Ammon's horn (tissue), 1 donor: ENCODE measurements around the gene METTL16.
"Not testable (repeated sequence)": the region's sequence is repeated elsewhere in the genome, so short reads cannot be mapped to it uniquely, and the experiment has no call there.

Experiments used
- DNase-seq: peaks from one replicate; pipeline ENCODE4 v3.0.0-alpha.2; 2016; ENCODE audit warnings: low spot score

METTL16 gene

DNA sequence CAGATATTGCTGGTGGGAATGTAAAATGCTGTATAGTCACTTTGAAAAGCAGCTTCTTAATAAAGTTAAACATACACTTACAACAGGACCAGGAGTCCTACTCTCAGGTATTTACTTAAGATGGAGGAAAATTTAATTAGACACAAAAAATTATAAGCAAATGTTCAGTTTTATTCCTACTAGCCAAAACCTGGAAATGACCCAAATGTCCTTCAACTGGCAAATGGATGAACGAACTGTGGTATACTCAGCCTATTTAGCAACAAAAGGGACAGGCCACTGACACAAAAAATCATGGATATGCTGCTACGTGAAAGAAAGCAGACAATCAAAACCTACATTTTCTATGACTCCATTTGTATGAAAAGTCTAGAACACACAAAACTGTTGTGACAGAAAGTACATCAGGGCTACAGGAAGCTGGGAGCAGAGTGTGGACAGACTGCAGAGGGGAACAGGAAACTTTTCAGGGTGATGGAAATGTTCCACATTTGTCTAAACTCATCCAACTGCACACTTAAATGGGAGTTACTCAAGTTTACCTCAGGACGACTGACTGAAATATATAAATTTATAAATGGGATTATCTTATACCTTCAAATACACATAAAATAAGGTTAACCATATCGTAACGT is 61.6 kb downstream of the METTL16 start:
- DNase-seq, result no peak

DNA sequence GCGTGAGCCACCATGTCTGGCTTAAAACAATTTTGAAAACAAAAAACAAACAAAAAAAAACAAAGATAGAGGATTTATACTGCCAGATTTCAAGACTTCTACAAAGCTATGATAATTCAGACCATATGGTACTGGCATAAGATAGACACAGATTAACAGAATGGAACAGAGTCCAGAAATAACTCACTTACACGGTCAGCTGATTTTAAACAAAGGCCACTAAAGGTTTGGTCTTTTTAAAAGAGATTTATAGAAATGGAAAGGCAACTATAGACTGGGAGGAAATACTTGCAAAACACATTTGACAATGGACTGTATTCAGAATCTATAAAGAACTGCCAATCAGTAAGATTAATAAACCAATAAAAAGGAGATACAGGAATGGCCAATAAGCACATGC is 62.2 kb downstream of the METTL16 start:
- DNase-seq, result no peak

DNA sequence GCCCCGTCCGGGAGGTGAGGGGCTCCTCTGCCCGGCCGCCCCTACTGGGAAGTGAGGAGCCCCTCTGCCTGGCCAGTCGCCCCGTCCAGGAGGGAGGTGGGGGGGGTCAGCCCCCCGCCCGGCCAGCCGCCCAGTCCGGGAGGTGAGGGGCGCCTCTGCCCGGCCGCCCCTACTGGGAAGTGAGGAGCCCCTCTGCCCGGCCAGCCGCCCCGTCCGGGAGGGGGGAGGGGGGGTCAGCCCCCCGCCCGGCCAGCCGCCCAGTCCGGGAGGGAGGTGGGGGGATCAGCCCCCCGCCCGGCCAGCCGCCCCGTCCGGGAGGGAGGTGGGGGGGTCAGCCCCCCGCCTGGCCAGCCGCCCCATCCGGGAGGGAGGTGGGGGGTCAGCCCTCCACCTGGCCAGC is 64.2 kb downstream of the METTL16 start:
- DNase-seq, result not testable (repeated sequence)

DNA sequence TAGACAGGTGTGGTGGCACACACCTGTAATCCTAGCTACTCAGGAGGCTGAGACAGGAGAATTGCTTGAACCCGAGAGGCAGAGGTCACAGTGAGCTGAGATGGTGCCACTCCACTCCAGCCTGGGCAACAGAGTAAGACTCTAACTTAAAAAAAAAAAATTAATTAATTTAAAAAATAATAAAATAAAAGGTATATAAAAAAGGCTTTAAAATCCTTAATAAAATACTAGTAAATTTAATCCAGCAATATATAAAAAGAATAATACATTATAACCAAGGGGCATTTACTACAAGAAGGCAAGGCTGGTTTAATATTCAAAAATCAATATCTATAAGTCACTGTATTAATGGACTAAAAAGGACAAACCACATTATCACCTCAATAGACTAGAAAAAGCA is 66.0 kb downstream of the METTL16 start:
- DNase-seq, result no peak

DNA sequence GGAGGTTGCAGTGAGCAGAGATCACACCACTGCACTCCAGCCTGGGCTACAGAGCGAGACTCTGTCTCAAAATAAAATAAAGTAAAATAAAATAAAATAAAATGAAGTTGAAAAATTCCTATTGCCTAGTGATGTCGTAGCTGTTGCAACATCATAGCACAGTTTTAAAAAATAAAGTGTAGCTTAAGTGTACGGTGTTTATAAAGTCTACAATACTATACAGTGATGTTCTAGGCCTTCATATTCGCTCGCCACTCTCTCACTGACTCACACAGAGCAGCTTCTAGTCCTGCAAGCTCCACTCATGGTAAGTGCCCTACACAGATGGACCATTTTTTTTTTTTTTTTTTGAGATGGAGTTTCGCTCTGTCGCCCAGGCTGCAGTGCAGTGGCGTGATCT is 67.3 kb downstream of the METTL16 start:
- DNase-seq, result no peak

DNA sequence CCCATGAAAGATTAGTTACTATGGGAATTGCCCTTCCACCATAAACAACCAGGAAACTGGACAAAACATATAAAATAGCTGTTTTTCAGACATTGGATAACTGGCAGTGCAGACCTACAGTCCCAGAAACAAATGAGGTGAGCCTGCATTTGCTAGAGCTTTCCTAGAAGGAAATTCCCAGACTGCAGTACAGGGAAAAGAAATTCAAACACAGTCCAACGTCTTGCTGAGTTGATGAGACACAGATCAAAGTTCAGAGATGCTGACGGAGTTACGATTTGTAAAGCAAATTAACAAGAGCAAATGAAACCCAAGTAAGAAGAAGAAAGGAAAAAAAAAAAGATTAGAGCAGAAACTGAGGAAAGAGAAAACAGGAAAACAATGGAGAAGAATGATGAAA is 69.5 kb downstream of the METTL16 start:
- DNase-seq, result no peak

DNA sequence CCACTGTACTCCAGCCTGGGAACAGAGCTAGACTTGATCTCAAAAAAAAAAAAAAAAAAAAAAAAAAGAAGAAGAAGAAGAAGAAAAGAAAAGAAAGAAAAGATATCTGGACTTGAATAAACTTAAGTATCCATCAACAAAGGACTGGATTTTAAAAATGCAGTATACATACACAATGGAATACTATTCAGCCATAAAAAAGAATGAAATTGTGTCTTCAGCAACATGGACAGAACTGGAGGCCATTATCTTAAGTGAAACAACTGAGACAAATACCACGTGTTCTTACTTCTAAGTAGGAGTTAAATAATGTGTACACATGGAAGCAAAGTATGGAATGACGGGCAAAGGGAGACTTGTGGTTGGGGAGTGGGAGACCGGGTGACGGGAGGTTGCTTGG is 70.8 kb downstream of the METTL16 start:
- no peak for DNase-seq

DNA sequence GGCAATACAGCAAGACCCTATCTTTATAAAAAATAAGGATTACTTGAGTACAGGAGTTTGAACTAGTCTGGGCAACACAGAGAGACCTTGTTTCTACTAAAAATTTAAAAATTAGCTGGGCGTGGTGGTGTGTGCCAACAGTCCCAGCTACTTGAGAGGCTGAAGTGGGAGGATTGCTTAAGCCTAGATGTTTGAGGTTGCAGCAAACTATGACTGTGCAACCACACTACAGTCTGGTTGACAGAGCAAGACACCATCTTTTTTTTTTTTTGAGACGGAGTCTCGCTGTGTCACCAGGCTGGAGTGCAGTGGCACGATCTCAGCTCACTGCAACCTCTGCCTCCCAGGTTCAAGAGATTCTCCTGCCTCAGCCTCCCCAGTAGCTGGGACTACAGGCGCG is 71.7 kb downstream of the METTL16 start:
- DNase-seq, result not testable (repeated sequence)

DNA sequence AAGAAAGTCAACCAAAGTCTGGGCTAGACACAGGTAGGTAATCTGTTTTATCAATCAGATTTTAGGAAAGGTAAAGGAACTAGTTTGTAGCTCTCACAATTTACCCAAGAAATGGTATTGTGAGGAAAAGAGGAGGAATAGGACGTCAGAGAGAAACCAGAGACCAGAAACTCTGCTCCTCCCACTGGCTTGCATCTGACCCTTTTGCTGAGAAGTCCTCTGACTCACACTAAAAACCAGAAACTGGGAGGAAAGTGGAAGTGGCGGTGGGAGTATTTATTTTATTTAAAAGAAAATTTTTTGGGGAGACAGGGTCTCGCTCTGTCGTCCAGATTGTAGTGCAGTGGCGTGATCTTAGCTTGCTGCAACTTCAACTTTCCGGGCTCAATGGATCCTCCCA is 72.9 kb downstream of the METTL16 start:
- DNase-seq, result no peak

DNA sequence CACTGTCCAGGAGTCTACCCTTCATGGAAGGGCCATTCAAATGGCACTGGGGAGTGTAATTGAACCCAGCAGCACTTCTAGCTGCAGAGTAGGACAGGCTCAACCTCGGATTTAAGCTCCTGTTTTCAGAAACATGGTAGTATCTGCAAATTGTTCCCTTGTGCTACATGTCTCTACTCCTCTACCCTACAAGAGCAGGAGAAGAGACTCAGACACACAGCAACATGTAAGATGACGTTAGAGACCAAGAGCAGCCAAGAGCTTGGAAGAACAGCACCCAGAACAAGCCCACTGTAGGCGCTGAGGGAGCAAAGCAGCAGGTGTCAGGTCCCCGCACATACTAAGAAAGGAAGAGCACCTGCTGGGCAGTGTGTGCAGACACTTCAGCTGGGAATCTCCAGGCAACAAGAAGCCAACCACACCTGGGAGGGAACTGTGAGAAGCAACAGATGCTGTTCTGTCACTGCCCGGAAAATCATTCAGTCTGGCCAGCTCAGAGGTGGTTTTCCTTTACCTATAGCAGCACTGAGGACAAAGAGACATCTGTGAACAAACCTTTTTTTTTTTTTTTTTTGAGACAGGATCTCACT is 75.3 kb downstream of the METTL16 start:
- DNase-seq, result no peak

DNA sequence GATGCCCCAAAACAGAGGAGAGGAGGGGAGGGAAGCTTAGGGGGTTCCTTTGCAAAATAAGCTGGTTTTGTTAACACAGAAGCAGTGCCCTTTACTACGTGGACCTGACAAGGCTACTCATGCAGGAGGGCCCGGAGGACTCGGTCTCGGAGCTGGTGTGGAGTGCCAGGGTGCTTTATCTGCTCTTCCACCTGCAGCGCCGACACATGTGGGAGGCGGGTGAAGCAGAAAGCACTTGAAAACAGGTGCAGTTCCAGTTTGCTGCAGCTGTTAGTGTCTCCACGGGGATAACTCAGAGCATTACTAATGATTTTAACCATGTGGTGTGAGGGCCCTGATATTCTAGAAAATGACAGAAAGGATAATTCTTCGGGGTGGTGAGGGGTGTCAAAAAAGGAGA is 75.8 kb downstream of the METTL16 start:
- DNase-seq, result no peak

DNA sequence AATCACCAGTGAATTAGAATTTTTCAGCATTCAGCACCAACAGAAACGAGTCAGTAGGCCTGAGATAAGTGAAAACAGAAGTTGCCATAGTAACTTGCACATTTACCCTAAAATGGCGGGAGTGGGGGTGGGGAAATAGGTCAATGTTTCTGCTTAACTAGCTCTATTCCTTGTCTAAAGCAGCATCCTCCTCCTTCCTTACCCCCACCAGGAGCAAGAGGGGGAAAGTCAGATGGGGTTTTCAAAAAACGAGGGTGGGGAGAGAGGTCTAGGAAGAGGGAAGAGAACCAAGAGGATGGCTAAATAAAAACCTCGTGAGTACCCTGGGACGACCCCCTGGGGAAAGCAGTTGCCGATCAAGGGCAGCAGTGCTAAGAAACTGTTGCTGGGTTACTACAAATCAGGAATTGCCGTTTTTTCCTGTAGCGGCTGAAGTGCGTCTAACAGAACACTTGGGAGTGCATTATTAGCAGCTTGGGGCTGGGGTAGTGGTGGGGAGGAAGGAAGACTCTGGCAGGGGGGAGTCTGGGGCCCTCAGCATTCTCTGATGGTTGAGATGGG is 76.4 kb downstream of the METTL16 start:
- peak; percentile 59 for DNase-seq

DNA sequence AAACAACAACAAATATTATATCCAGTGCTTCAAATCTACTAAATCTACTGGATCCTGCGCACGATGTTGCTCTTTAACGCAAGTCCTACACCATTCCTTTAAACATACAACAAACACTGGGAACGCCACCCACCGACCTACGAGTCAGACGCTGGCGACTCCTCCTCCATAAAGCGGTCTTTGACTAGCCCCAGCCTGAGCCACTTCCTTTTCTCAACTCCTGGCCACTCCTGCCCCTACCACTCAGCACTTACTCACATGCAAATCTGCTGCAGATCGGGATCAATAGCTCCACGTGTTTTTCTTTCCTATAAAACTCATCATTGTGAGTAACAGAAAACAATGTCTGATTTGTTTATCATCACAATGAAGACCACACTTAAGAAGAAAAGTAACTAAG is 78.0 kb downstream of the METTL16 start:
- DNase-seq, result no peak

DNA sequence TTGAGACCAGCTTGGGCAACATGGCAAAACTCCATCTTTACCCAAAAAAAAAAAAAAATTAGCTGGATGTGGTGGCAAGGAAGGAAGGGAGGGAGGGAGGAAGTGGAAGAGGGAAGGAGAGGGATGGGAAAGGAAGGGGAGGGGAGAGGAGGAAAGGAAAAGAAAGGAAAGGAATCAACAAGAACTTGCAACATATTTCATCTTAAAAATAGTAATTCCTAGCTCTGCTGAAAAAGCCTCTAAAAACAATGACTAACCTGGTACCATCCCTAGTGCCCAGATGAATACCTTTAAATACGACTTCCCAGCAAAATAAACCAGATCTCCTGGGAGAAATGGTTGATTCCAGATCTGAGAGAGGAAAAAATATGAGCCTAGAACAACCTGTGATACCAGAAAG is 83.8 kb downstream of the METTL16 start:
- DNase-seq, result no peak

DNA sequence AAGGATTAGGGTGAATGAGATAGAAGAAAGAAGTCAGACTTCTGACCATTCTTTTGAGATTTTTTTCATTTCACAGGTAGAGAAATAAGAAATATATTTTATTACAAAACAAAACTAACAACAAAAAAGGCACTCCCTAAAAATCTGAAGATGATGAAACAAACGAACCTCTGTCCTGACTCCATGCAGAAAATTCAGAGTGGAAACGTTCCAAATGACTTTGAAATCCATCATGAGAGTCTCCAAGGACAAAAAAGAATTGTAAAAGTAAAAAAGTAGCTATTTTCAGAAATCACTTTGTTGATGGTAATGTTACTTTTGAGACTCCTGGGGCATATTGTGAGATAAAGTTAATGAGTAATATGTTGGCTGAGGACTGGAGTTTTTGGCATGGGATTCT is 84.5 kb downstream of the METTL16 start:
- no peak for DNase-seq

DNA sequence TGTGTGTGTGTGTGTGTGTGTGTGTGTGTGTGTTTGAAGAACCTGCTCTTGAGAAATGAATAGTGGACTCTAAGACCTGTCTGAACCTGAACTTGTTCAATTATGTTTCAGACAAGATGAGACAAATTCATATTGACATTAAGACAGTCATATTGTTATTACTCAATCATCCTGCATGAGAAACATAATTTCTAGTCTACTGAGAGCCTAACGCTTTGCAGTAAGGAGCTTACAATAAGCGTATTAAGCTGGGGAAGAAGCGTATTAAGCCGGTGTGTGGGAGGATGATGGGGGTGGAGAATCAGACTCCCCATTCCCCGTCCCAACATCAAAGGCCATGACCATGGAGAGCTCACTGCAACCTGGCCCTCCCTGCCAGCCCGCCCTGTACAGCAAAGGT is 88.4 kb downstream of the METTL16 start:
- no peak for DNase-seq

DNA sequence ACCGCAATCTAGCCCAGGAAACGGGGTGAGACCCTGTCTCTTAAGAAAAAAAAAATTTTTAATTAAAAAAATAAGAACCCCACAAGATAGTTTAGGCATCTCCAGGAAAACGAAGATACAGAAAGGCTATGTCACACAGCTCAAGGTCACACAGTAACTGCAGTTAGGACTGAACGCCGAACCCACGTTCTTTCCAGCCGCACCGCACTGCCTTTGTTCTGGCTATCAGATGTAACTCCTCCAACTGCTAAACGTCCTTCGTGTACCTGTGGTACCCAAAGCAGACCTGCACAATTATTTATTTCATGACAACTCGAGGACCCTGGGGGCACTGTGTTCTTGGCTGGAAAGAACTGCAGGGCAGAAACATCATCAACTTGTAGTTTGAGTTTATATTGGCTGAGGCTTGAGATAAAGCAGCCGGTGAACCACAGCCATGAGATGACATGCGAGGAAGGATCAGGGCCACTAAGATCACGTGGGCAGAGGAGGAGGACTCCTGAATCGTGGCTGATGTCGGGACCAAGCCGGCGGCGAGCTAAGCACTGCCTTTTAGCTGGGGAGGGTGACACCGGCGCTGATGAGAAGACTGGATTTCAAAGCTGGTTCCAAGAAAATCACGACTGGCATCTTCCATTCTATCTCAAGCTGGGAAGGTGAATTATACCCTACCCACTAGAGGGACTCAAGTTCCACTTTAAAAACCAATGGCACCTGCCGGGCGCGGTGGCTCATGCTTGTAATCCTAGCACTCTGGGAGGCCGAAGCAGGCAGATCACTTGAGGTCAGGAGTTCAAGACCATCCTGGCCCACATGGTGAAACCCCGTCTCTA is 90.2 kb downstream of the METTL16 start:
- no peak for DNase-seq

DNA sequence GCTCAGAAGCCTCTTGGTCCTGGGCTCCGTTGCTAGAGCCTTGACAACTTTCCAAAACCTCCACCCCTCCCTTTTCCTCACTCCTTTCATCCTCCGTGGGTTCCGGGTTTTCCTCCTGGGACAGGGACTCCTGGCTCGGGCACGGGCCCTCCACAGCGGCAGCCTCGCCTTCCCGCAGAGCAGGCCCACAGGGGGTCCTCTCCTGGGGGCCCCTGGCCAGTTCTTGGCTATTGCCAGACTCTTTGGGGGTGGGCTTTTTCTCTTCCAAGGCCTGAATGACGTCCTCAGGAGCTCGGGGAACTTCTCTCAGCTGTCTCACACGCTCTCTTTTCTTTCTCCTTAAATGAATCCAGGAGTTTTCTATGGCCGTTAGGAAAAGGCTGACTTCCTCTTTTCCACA is 91.5 kb downstream of the METTL16 start:
- DNase-seq, result no peak

DNA sequence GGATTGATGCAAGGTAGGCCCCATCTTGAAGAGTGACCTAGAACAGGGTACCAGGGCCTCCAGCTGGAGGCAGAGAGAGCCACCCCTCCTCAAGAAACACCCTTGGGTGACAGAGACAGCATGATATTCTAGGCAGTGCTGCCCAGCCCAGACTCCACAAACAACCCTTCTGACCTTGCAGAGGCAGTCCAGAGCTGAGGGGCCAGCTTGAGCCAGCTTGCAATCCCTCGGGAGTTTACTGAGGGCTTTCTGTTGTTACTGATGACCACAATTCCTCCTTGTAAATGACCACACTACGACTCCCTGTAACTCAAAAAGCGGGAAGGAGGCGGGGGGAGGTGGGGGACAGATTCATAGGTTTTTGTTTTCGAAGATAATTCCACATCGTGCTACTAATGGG is 92.2 kb downstream of the METTL16 start:
- DNase-seq, result no peak

DNA sequence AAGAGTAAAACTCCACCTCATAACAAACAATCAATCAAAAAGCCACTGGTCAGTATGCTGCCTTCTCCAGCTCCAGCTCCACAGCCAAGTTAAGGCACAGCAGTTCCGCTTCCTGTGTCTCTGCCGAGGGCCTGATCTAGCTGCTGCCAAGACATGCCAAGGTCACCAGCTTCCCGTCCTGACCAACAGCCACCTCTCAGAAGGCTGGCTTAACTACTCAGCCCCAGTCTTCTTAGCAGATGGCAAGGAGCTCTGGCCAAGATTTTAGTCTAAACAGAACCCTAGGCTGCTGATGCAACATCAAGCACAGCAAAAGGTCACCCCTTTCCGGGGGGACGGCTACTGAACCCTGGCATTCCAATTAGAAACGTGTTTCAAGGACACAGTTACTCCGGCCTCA is 93.1 kb downstream of the METTL16 start:
- DNase-seq, result no peak

DNA sequence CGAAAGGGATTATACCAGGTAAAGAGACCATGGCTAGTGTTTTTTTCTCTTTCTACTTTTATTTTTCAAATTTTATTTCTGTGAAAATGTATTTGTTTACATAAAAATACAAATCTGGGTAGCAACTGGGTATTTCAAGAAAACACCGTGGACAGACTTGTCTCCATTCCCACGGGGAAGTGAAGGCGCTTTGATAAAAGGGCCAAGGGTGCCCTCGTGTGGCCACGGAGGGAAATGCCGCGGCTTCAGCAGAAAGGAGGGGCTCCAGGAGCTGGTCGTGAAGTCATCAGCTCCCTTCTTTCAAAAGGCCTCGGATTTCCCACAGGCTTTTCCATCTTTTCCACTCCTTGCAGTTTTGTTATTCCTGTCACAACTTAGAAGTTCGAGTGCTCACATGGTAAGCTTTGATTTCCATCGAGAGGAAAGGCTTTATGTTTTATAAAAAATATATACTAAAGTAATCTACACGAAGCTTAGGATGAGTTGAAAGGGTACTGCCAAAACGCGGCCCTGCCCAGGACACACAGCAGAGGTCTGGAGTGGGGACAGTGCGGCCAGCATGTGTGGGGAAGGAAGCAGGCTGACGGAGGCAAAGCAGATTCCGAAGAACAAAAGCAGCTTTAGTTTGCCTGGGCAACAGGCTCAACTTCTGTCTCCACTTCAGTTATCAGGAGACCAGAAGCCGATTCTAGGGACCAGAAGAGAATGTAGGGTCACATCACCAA is 95.5 kb downstream of the METTL16 start:
- peak; percentile 93 for DNase-seq

DNA sequence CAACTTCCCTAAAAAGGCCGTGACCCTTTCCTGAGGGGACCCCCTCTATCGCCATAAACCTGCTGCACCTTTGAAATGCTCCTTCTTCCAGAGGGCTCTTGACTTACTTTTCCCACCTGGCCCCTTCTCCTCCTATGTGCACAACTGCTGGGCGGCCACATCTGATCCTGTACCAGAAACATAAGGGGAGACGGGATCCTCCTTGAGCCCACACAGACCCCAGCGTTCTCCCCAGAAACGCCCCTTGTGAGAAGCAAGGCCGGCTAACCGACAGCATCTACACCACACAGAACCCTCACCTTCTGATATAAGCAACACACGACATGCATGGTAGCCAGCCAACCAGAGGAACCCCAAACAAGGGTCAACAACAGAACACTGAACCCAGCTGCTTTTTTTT is 96.6 kb downstream of the METTL16 start:
- no peak for DNase-seq
